K562 (cell line): ENCODE data around the gene KBTBD3. TPM values are rescaled to one million over a fixed set of nuclear protein-coding genes. Genes with fewer than 3 reads are reported as not detected.

Experiments
- ATAC-seq: fragments of 200-7000 bp; cut with Tn5 transposase; 3 replicates; pipeline ENCODE4 v1.9.1; 2020; ENCODE audit warnings: moderate library complexity
- BruUV-seq: library from RNA; stranded (reverse); fragments of 400-500 nt; replicated peaks from 2 replicates; lab custom pipeline; 2021; lab: Mats Ljungman, UMichigan
- CTCF ChIA-PET: fragments of 300-600 bp; formaldehyde crosslinking; extraction: SDS; loops from one replicate; lab custom pipeline; 2021; ENCODE audit warnings: low intra/inter-chr PET ratio; lab: Yijun Ruan, JAX
- POLR2A ChIA-PET: fragments of 300-600, 350-650 bp; sonication (Branson Sonifier 250); formaldehyde crosslinking; extraction: SDS; loops from one replicate; lab custom pipeline; 2021; ENCODE audit warnings: antibody characterized with exemption, inconsistent platforms; lab: Yijun Ruan, JAX
- DNase-seq, 4 experiments: peaks; one replicate each; pipeline versions ENCODE4 v3.0.0 to v3.0.0-alpha.2; 2011 to 2018; ENCODE audit warnings: low spot score in 3 of 4, mixed read lengths in 3 of 4; ENCODE audit errors: extremely low read depth in 1 of 4
- FAIRE-seq: peaks from 2 replicates; lab custom pipeline; 2011; peaks lifted over from hg19 to GRCh38; lab: Jason Lieb, UNC
- H2AFZ ChIP-seq: 2 replicates; pipeline ENCODE4 v1.6.0; 2011; ENCODE audit warnings: low read depth, low read length, control low read depth, inconsistent platforms
- H3K27ac ChIP-seq: fragments of 200-600 bp; 3 replicates; pipeline ENCODE4 v1.8.0; 2011; ENCODE audit warnings: low read depth, mild to moderate bottlenecking, control low read depth, inconsistent platforms, low read length, moderate library complexity, mixed read lengths; ENCODE audit errors: extremely low read depth
- H3K27me3 ChIP-seq, 2 experiments: fragments of 300-600 bp in 1 of 2; 2 replicates in 1 of 2; 3 replicates in 1 of 2; pipeline versions ENCODE4 v1.6.0 to v1.8.0; 2011; ENCODE audit warnings: inconsistent platforms in 2 of 2, low read length in 2 of 2, mild to moderate bottlenecking in 1 of 2, mixed read lengths in 1 of 2, moderate library complexity in 1 of 2; ENCODE audit not compliant: control insufficient read depth in 2 of 2, insufficient read depth in 2 of 2
- H3K36me3 ChIP-seq: fragments of 300-600 bp; 3 replicates; pipeline ENCODE4 v1.8.0; 2011; ENCODE audit warnings: mild to moderate bottlenecking, low read length, inconsistent platforms; ENCODE audit not compliant: control insufficient read depth, insufficient read depth
- H3K4me1 ChIP-seq, 2 experiments: fragments of 200-600 bp in 1 of 2; replicated peaks in 1 of 2; 2 replicates in 1 of 2; 3 replicates in 1 of 2; pipeline versions ENCODE4 v1.5.1 to v1.8.0; 2011; ENCODE audit warnings: inconsistent platforms in 2 of 2, low read length in 2 of 2, mild to moderate bottlenecking in 1 of 2, mixed read lengths in 1 of 2, moderate library complexity in 1 of 2; ENCODE audit not compliant: control insufficient read depth in 2 of 2, insufficient read depth in 2 of 2
- H3K4me2 ChIP-seq: 2 replicates; pipeline ENCODE4 v1.6.1; 2011; ENCODE audit warnings: low read length, control low read depth, inconsistent platforms, mixed read lengths; ENCODE audit not compliant: insufficient read depth
- H3K4me3 ChIP-seq: fragments of 200-600 bp; sonication (generic), shearing (Covaris generic); 2 replicates; pipeline ENCODE4 v1.5.1; 2016; ENCODE audit warnings: control low read depth, inconsistent platforms
- H3K79me2 ChIP-seq: fragments of 200-600 bp; 3 replicates; pipeline ENCODE4 v1.8.0; 2011; ENCODE audit warnings: low read length, inconsistent platforms; ENCODE audit not compliant: control insufficient read depth, insufficient read depth
- H3K9ac ChIP-seq, 2 experiments: 2 replicates each; pipeline versions ENCODE4 v1.6.0 to v1.6.1; 2011; ENCODE audit warnings: low read depth in 2 of 2, low read length in 2 of 2, control low read depth in 1 of 2, inconsistent platforms in 1 of 2, mild to moderate bottlenecking in 1 of 2, mixed read lengths in 1 of 2; ENCODE audit not compliant: insufficient read depth in 1 of 2
- H3K9me1 ChIP-seq: one replicate; pipeline ENCODE4 v1.6.0; 2011; ENCODE audit warnings: inconsistent platforms, mild to moderate bottlenecking, low read length, moderate library complexity; ENCODE audit not compliant: control insufficient read depth, insufficient read depth
- H3K9me3 ChIP-seq: replicated peaks from 2 replicates; pipeline ENCODE4 v1.5.1; 2011; ENCODE audit warnings: low read depth, low read length, inconsistent platforms; ENCODE audit not compliant: control insufficient read depth, insufficient read depth
- H4K20me1 ChIP-seq: replicated peaks from 2 replicates; pipeline ENCODE4 v1.6.1; 2011; ENCODE audit warnings: low read length, inconsistent platforms, mixed read lengths; ENCODE audit not compliant: control insufficient read depth, insufficient read depth
- BMI1 ChIP-seq: fragments of 150-350 bp; IDR thresholded peaks from 2 replicates; pipeline ENCODE4 v1.6.1; 2014; ENCODE audit warnings: low read length
- CEBPB ChIP-seq: fragments of 450-650 bp; IDR thresholded peaks from 2 replicates; pipeline ENCODE4 v1.6.1; 2016; ENCODE audit warnings: missing genetic modification characterization, missing compliant biosample characterization
- CEBPG ChIP-seq, 3 experiments: fragments of 200-800 bp in 1 of 3; sonication (Bioruptor generic) in 1 of 3; sonication (generic) in 1 of 3; formaldehyde crosslinking in 1 of 3; IDR thresholded peaks in 2 of 3; conservative IDR thresholded peaks in 1 of 3; 2 replicates each; pipeline versions ENCODE4 v1.6.1 to v1.8.0; 2016 to 2022; ENCODE audit warnings: missing compliant biosample characterization in 2 of 3, missing genetic modification characterization in 2 of 3, mild to moderate bottlenecking in 1 of 3, missing genetic modification reagents in 1 of 3
- MED1 ChIP-seq: sonication (generic); formaldehyde crosslinking; IDR thresholded peaks from 2 replicates; pipeline ENCODE4 v1.8.1; 2023; ENCODE audit warnings: missing genetic modification reagents, borderline replicate concordance
- TFE3 ChIP-seq: fragments of 450-650 bp; formaldehyde crosslinking; IDR thresholded peaks from 2 replicates; pipeline ENCODE4 v1.4.0; 2020; ENCODE audit warnings: mild to moderate bottlenecking, mixed read lengths
- ZNF253 ChIP-seq: fragments of 250-450 bp; sonication (Bioruptor Pico); conservative IDR thresholded peaks from 2 replicates; pipeline ENCODE4 v1.6.1; 2021; ENCODE audit warnings: mild to moderate bottlenecking
- ZNF512 ChIP-seq: IDR thresholded peaks from 2 replicates; pipeline ENCODE4 v1.6.1; 2016; ENCODE audit warnings: missing genetic modification characterization, missing compliant biosample characterization
- WGBS: fragments of 100-300 bp; shearing (Covaris generic); methylation state at CpG from one replicate; pipeline ENCODE4 v1.1.6; 2016; ENCODE audit warnings: low coverage, mixed read lengths; ENCODE audit not compliant: insufficient coverage; ENCODE audit errors: missing lambda C conversion rate; 5-methylcytosine and 5-hydroxymethylcytosine counted together
- in situ Hi-C: fragments of 300-500 bp; cut with MboI; formaldehyde crosslinking; loops from 4 replicates; pipeline ENCODE4 v1.15.0; 2018; ENCODE audit warnings: inconsistent platforms, mixed read lengths
- intact Hi-C: fragments of 100-400 bp; cut with micrococcal nuclease; formaldehyde crosslinking; loops from 2 replicates; pipeline ENCODE4 v1.14.2; 2022
- polyA plus RNA-seq, 8 experiments: library from polyadenylated mRNA; depleted of rRNA in 4 of 8; stranded (reverse) in 5 of 8; unstranded in 3 of 8; fragments of >200 nt; fragmentation: Nextera tagmentation in 2 of 8; fragmentation: Illumina TruSeq in 1 of 8; extraction: Ambion mirVana in 2 of 8; extraction: Trizol in 1 of 8; gene quantifications; 2 replicates each; pipeline versions ENCODE4 v1.2.1 to v1.2.3, GENCODE V29; 2011 to 2014; ENCODE audit warnings: inconsistent platforms in 1 of 8, missing spikeins in 1 of 8
- total RNA-seq, 7 experiments: library from RNA; depleted of rRNA in 6 of 7; stranded (reverse); fragments of >200 nt in 6 of 7; fragmentation: Illumina TruSeq in 2 of 7; extraction: Trizol in 2 of 7; gene quantifications; 2 replicates each; pipeline versions ENCODE4 v1.2.1 to v1.2.3, GENCODE V29; 2011 to 2021; ENCODE audit warnings: low replicate concordance in 1 of 7

KBTBD3 gene
- total and polyA plus RNA-seq, 9 of the 15 experiments (the other 6 are each of a cell fraction or from before 2014, with no cell fraction given), result 4.2 to 31.2 (median 6.4) TPM

GRCh38 chr11:106031936-106032335, 45.2 kb downstream of the KBTBD3 start:
- Histone ChIP-seq H3K27ac (no peak overlapping the region), H3K4me1 (no peaks in the 10 kb centered on the region), H3K79me2 (no peaks in the 10 kb centered on the region), H3K4me3 (no peak overlapping the region), H3K9me3 (no peaks in the 10 kb centered on the region), H3K9ac (no peak overlapping the region), H3K27me3 (no peaks in the 10 kb centered on the region), H2AFZ (no peak overlapping the region), H4K20me1 (no peaks in the 10 kb centered on the region), H3K36me3 (no peaks in the 10 kb centered on the region), H3K9me1 (no peaks in the 10 kb centered on the region), H3K4me2 (no peak overlapping the region)
- in situ Hi-C loops, result no loop called here
- TF ChIP-seq CEBPB (tag) (no peak), MED1 (CRISPR knock-in tag) (no peak), ZNF253 (CRISPR knock-in tag) (no peak), BMI1 (no peak), TFE3 (CRISPR knock-in tag) (peak; percentile 81), CEBPG (CRISPR knock-in tag; IDR thresholded peaks at IDR 0.05) (no peak), CEBPG (tag; conservative IDR thresholded peaks at IDR 0.05 in 1 of 2, IDR thresholded peaks at IDR 0.05 in 1 of 2) (no peak), ZNF512 (no peak)
- 3% methylated on average over 3 of the region's 3 CpGs for WGBS
- no peak for DNase-seq
- FAIRE-seq, result no peak
- intact Hi-C loops, result no loop called here
- no peak for ATAC-seq
- BruUV-seq, result no TSS peak
- CTCF ChIA-PET, result no interaction called here
- POLR2A ChIA-PET, result no interaction called here
